Measurements from ENCODE around the gene CMTM4. TPM values are rescaled to one million over a fixed set of nuclear protein-coding genes. Genes with fewer than 3 reads are reported as not detected.
A peak's percentile ranks its signal among the peaks of the same experiment; 100 is the strongest.

Gene CMTM4
- total RNA-seq (10 to 100 TPM; 38.0 to 78.0 TPM), polyA plus RNA-seq (10 to 100 TPM; 24.3 to 26.1 TPM)
- long read RNA-seq, donor 1, full-length matches to known transcripts = 28 of 28 reads
- long read RNA-seq, donor 1, partial matches to known transcripts = 0 of 28 reads
- long read RNA-seq, donor 1, other reads (novel, unspliced or antisense) = 0 of 28 reads
- long read RNA-seq, donor 2, full-length matches to known transcripts = 12 of 12 reads
- long read RNA-seq, donor 2, partial matches to known transcripts = 0 of 12 reads
- long read RNA-seq, donor 2, other reads (novel, unspliced or antisense) = 0 of 12 reads
- long read RNA-seq, donor 3, full-length matches to known transcripts = 12 of 12 reads
- long read RNA-seq, donor 3, partial matches to known transcripts = 0 of 12 reads
- long read RNA-seq, donor 3, other reads (novel, unspliced or antisense) = 0 of 12 reads
- long read RNA-seq, donor 4, full-length matches to known transcripts = 11 of 11 reads
- long read RNA-seq, donor 4, partial matches to known transcripts = 0 of 11 reads
- long read RNA-seq, donor 4, other reads (novel, unspliced or antisense) = 0 of 11 reads
- long read RNA-seq, donor 5, full-length matches to known transcripts = 29 of 29 reads
- long read RNA-seq, donor 5, partial matches to known transcripts = 0 of 29 reads
- long read RNA-seq, donor 5, other reads (novel, unspliced or antisense) = 0 of 29 reads

- Histone ChIP-seq H3K27ac (ENCODE audit: low read depth in 1 of 2, low read length in 1 of 2) (peak within 1 kb of the TSS; percentile 59 to 88), H3K9ac (ENCODE audit: insufficient read depth in 1 of 2, low read length in 2 of 2) (peak within 1 kb of the TSS; percentile 56 to 57), H3K9me3 (ENCODE audit: control insufficient read depth in 4 of 4, insufficient read depth in 3 of 4, low read length in 3 of 4) (no peaks in the 10 kb centered on the region), H3K4me1 (ENCODE audit: control insufficient read depth in 5 of 5, insufficient read depth in 5 of 5, low read length in 5 of 5) (peaks cover 0 to 15% (median 8%) of the 10 kb centered on the region in 5 donors), H3K4me3 (peak within 1 kb of the TSS; percentile 69), H3K27me3 (ENCODE audit: control insufficient read depth in 3 of 3, insufficient read depth in 3 of 3, low read length in 2 of 3) (no peaks in the 10 kb centered on the region), H3K36me3 (ENCODE audit: control insufficient read depth in 4 of 4, insufficient read depth in 4 of 4, low read length in 4 of 4) (no peaks in the 10 kb centered on the region)
- ATAC-seq (ENCODE audit: insufficient read depth, low FRiP score) = peak; percentile 94
- peak; percentile 88 to 95 (median 90) for DNase-seq
- TF ChIP-seq CTCF (IDR thresholded peaks at IDR 0.05; ENCODE audit: control extremely low read depth, extremely low read depth) = no peak
- 4 to 7% methylated on average over 43 to 83 of the region's 84 CpGs for WGBS, 2 donors
These were observed at the start of gene CMTM4 for GRCh38 chr16:66696669-66697630. Gene CMTM4 (minus strand): TSS chr16:66696743. CDS start chr16:66696525, 218 bp downstream.

GRCh38 chr16:66746048-66746447 is 49.5 kb upstream of the CMTM4 start:
- Histone ChIP-seq H3K4me1 (ENCODE audit: control insufficient read depth in 5 of 5, insufficient read depth in 5 of 5, low read length in 5 of 5) (peaks cover 10 to 32% (median 12%) of the 10 kb centered on the region in 5 donors), H3K27ac (ENCODE audit: low read depth in 1 of 2, low read length in 1 of 2) (peak overlapping the region in 1 of 2 donors; percentile 28), H3K9ac (ENCODE audit: insufficient read depth in 1 of 2, low read length in 2 of 2) (no peak overlapping the region), H3K9me3 (ENCODE audit: control insufficient read depth in 4 of 4, insufficient read depth in 3 of 4, low read length in 3 of 4) (no peaks in the 10 kb centered on the region), H3K36me3 (ENCODE audit: control insufficient read depth in 4 of 4, insufficient read depth in 4 of 4, low read length in 4 of 4) (peaks cover 19 to 54% (median 37%) of the 10 kb centered on the region in 4 donors), H3K4me3 (no peak overlapping the region), H3K27me3 (ENCODE audit: control insufficient read depth in 3 of 3, insufficient read depth in 3 of 3, low read length in 2 of 3) (no peaks in the 10 kb centered on the region)
- WGBS, 2 donors = 54 to 68% methylated on average over 3 of the region's 3 CpGs
- DNase-seq (no peak), ATAC-seq (ENCODE audit: insufficient read depth, low FRiP score) (no peak)
- no peak for TF ChIP-seq CTCF (IDR thresholded peaks at IDR 0.05; ENCODE audit: control extremely low read depth, extremely low read depth)

- peak in 1 of 3 donors; percentile 56 for DNase-seq
- H3K27ac ChIP-seq (ENCODE audit: low read depth in 1 of 2, low read length in 1 of 2) = peak overlapping the region; percentile 55 to 84
- peaks cover 0 to 23% (median 13%) of the 10 kb centered on the region in 5 donors for H3K4me1 ChIP-seq (ENCODE audit: control insufficient read depth in 5 of 5, insufficient read depth in 5 of 5, low read length in 5 of 5)
These were observed 45.6 kb upstream of the CMTM4 start for GRCh38 chr16:66741950-66742808.

More at GRCh38 chr16:66741950-66742808, 45.6 kb upstream of the CMTM4 start:
- no peak overlapping the region for H3K4me3 ChIP-seq
- no peaks in the 10 kb centered on the region for H3K9me3 ChIP-seq (ENCODE audit: control insufficient read depth in 4 of 4, insufficient read depth in 3 of 4, low read length in 3 of 4)
- WGBS, 2 donors = 50 to 55% methylated on average over 10 of the region's 10 CpGs
- TF ChIP-seq CTCF (IDR thresholded peaks at IDR 0.05; ENCODE audit: control extremely low read depth, extremely low read depth) = no peak
- ATAC-seq (ENCODE audit: insufficient read depth, low FRiP score) = no peak
- no peaks in the 10 kb centered on the region for H3K27me3 ChIP-seq (ENCODE audit: control insufficient read depth in 3 of 3, insufficient read depth in 3 of 3, low read length in 2 of 3)
- peak overlapping the region in 1 of 2 donors; percentile 77 for H3K9ac ChIP-seq (ENCODE audit: insufficient read depth in 1 of 2, low read length in 2 of 2)
- H3K36me3 ChIP-seq (ENCODE audit: control insufficient read depth in 4 of 4, insufficient read depth in 4 of 4, low read length in 4 of 4) = peaks cover 12 to 58% (median 36%) of the 10 kb centered on the region in 4 donors

Data from lung (tissue), 16 donors.